Duodenal mucosa (tissue), 2 donors: ENCODE data around the gene NSUN7.
A peak's percentile ranks its signal among the peaks of the same experiment; 100 is the strongest.

ENCODE experiments used
- H3K27ac ChIP-seq: one replicate; pipeline ENCODE4 v1.7.0; 2013; ENCODE audit warnings: low read depth, low read length
- H3K27me3 ChIP-seq, 2 donors: one replicate each; pipeline ENCODE4 v1.7.0; 2013; ENCODE audit warnings: low read length in 2 of 2, control low read depth in 1 of 2; ENCODE audit not compliant: insufficient read depth in 2 of 2, control insufficient read depth in 1 of 2
- H3K36me3 ChIP-seq, 2 donors: one replicate each; pipeline ENCODE4 v1.7.0; 2013; ENCODE audit warnings: low read length in 2 of 2, control low read depth in 1 of 2; ENCODE audit not compliant: insufficient read depth in 2 of 2, control insufficient read depth in 1 of 2
- H3K4me1 ChIP-seq, 2 donors: one replicate each; pipeline ENCODE4 v1.7.0; 2013; ENCODE audit warnings: low read length in 2 of 2, control low read depth in 1 of 2; ENCODE audit not compliant: insufficient read depth in 2 of 2, control insufficient read depth in 1 of 2
- H3K4me3 ChIP-seq, 2 donors: one replicate each; pipeline ENCODE4 v1.7.0; 2013; ENCODE audit warnings: low read length in 2 of 2, low read depth in 1 of 2
- H3K9ac ChIP-seq, 2 donors: one replicate each; pipeline ENCODE4 v1.7.0; 2013; ENCODE audit warnings: low read length in 2 of 2, low read depth in 1 of 2
- H3K9me3 ChIP-seq, 2 donors: one replicate each; pipeline ENCODE4 v1.7.0; 2013; ENCODE audit warnings: low read length in 2 of 2, control low read depth in 1 of 2; ENCODE audit not compliant: control insufficient read depth in 1 of 2

The NSUN7 gene

GRCh38 chr4:40720351-40720750, 29.4 kb upstream of the NSUN7 start:
- Histone ChIP-seq H3K36me3 (no peaks in the 10 kb centered on the region), H3K27ac (no peak overlapping the region), H3K4me1 (peaks cover 22 to 29% of the 10 kb centered on the region in 2 donors), H3K9ac (no peak overlapping the region), H3K27me3 (no peaks in the 10 kb centered on the region), H3K4me3 (no peak overlapping the region), H3K9me3 (no peaks in the 10 kb centered on the region)

DNA sequence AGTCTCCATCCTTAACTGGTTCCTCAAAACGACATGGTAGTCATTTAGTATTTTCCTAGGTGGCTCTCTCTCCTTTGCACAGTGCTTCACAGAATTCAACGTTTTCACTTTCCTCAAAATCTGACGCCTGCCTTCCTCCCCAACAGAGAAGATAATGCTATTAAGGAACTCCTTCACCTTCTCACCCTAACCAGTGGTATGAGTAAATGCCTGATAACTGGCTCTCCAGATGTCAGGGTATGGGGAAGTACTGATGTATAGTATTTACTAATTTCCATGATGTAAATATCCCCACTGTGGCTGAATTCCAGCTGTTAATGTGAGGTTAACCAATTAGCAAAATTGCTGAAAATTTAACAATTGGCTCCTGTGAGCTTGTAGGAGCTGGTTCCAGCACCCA, 28.8 kb upstream of the NSUN7 start:
- Histone ChIP-seq H3K9me3 (no peaks in the 10 kb centered on the region), H3K36me3 (no peaks in the 10 kb centered on the region), H3K9ac (no peak overlapping the region), H3K4me3 (no peak overlapping the region), H3K4me1 (peaks cover 22 to 29% of the 10 kb centered on the region in 2 donors), H3K27me3 (no peaks in the 10 kb centered on the region), H3K27ac (no peak overlapping the region)

GRCh38 chr4:40721730-40722171, 28.0 kb upstream of the NSUN7 start:
- no peaks in the 10 kb centered on the region for H3K36me3 ChIP-seq
- H3K27ac ChIP-seq, result no peak overlapping the region
- H3K4me3 ChIP-seq, result no peak overlapping the region
- H3K4me1 ChIP-seq, result peaks cover 22 to 29% of the 10 kb centered on the region in 2 donors
- no peaks in the 10 kb centered on the region for H3K27me3 ChIP-seq
- no peak overlapping the region for H3K9ac ChIP-seq
- no peaks in the 10 kb centered on the region for H3K9me3 ChIP-seq

GRCh38 chr4:40722576-40723161, 27.1 kb upstream of the NSUN7 start:
- H3K4me1 ChIP-seq, result peaks cover 22 to 27% of the 10 kb centered on the region in 2 donors
- no peaks in the 10 kb centered on the region for H3K36me3 ChIP-seq
- H3K27ac ChIP-seq, result no peak overlapping the region
- no peaks in the 10 kb centered on the region for H3K27me3 ChIP-seq
- no peak overlapping the region for H3K9ac ChIP-seq
- no peak overlapping the region for H3K4me3 ChIP-seq
- H3K9me3 ChIP-seq, result no peaks in the 10 kb centered on the region

- Histone ChIP-seq H3K4me1 (peaks cover 15 to 18% of the 10 kb centered on the region in 2 donors), H3K9ac (no peak overlapping the region), H3K9me3 (no peaks in the 10 kb centered on the region), H3K4me3 (no peak overlapping the region), H3K36me3 (no peaks in the 10 kb centered on the region), H3K27ac (no peak overlapping the region), H3K27me3 (no peaks in the 10 kb centered on the region)
These were observed 26.0 kb upstream of the NSUN7 start for GRCh38 chr4:40723728-40724127.

GRCh38 chr4:40728333-40728732, 21.4 kb upstream of the NSUN7 start:
- H3K4me3 ChIP-seq, result no peak overlapping the region

DNA sequence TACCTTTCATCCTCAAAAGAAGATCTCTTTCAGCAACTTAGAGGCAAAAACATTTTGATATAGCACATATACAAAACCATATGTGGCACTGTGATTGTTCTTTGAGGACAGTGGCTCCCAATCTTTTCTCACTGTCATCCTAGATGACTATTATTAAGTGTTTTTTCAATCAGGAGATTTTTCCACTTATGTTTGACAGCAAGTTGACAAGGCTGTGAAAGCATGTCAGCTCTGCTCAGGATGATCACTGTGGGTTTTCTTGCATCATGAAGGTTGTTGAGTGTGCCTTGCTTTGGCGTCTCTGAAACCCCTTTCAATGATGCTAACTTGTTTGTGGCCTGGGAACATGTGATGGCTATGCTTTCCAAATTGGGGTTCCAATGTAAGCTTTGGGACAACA, 20.2 kb upstream of the NSUN7 start:
- Histone ChIP-seq H3K27ac (no peak overlapping the region), H3K36me3 (no peaks in the 10 kb centered on the region), H3K4me3 (no peak overlapping the region), H3K27me3 (no peaks in the 10 kb centered on the region), H3K4me1 (peaks cover 12 to 13% of the 10 kb centered on the region in 2 donors), H3K9me3 (no peaks in the 10 kb centered on the region), H3K9ac (no peak overlapping the region)

More at GRCh38 chr4:40728333-40728732, 21.4 kb upstream of the NSUN7 start:
- Histone ChIP-seq H3K9ac (no peak overlapping the region), H3K27ac (no peak overlapping the region), H3K36me3 (no peaks in the 10 kb centered on the region), H3K27me3 (no peaks in the 10 kb centered on the region), H3K9me3 (no peaks in the 10 kb centered on the region), H3K4me1 (peaks cover 12 to 13% of the 10 kb centered on the region in 2 donors)

DNA sequence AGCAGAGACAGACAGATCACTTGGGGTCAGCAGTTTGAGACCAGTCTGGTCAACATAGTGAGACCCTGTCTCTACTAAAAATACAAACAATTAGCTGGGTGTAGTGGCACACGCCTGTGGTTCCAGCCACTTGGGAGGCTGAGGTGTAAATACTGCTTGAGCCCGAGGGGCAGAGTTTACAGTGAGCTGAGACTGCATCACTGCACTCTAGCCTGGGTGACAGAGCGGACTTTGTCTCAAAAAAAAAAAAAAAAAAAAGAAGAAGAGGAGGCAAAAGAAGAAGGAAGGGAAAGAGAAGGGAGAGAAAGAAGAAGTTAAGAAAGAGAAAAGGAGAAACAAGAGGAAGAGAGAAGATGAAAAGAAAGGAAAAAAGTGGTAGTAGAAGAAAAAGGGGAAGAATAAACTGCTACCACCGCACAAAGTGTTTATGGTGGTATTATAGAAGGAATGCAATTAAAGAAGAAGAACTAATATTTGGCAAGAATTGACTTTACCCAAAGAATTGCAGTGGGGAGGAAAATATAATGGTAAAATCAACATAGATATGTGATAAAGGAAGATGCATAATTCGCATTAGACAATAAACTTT, 19.6 kb upstream of the NSUN7 start:
- Histone ChIP-seq H3K9me3 (no peaks in the 10 kb centered on the region), H3K4me3 (no peak overlapping the region), H3K9ac (no peak overlapping the region), H3K4me1 (peaks cover 12 to 13% of the 10 kb centered on the region in 2 donors), H3K27ac (no peak overlapping the region), H3K27me3 (no peaks in the 10 kb centered on the region), H3K36me3 (no peaks in the 10 kb centered on the region)

GRCh38 chr4:40731361-40731760, 18.4 kb upstream of the NSUN7 start:
- no peaks in the 10 kb centered on the region for H3K9me3 ChIP-seq

DNA sequence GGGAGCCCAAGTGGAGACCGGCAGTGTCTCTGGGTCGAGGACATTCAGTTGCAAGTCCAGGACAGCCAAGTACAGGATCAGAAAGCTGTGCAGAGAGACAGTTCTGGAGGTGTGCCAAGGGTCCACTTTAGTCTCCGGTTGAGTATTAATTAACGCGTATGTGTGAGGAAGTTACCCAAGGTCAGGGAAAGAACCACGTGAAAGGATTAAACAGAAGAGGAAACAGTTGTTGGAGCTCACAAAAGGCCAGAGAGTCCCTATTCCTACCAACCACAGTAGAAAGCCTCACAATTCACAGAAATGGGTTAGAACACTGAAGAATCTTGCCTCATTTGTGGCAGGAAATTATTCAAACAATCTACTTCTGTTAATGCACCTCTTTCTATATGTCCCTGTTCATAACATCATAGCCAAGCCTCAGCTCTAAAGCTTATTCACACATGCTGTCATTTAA, 17.9 kb upstream of the NSUN7 start:
- H3K9ac ChIP-seq, result no peak overlapping the region
- H3K27me3 ChIP-seq, result no peaks in the 10 kb centered on the region
- no peaks in the 10 kb centered on the region for H3K9me3 ChIP-seq
- H3K36me3 ChIP-seq, result no peaks in the 10 kb centered on the region
- H3K4me1 ChIP-seq, result peaks cover 12 to 13% of the 10 kb centered on the region in 2 donors
- no peak overlapping the region for H3K4me3 ChIP-seq
- peak overlapping the region; percentile 18 for H3K27ac ChIP-seq

More at GRCh38 chr4:40731361-40731760, 18.4 kb upstream of the NSUN7 start:
- Histone ChIP-seq H3K9ac (no peak overlapping the region), H3K27ac (peak overlapping the region; percentile 18), H3K4me3 (no peak overlapping the region), H3K27me3 (no peaks in the 10 kb centered on the region), H3K4me1 (peaks cover 12 to 13% of the 10 kb centered on the region in 2 donors), H3K36me3 (no peaks in the 10 kb centered on the region)
